Right atrium auricular region (tissue), 2 donors: Measurements from ENCODE around the gene TXNDC17. TPM values are rescaled to one million over a fixed set of nuclear protein-coding genes. Genes with fewer than 3 reads are reported as not detected.

Experiments
- DNase-seq: peaks from one replicate; pipeline ENCODE4 v3.0.0-alpha.2; 2019; ENCODE audit warnings: low spot score
- H3K27ac ChIP-seq, 2 donors: fragments of 200-600 bp; sonication (generic); 1 replicate in 1 of 2; 2 replicates in 1 of 2; pipeline ENCODE4 v1.5.1; 2016 to 2019
- H3K27me3 ChIP-seq, 2 donors: fragments of 200-600 bp; sonication (generic); one replicate each; pipeline versions ENCODE4 v1.5.1 to v1.6.0; 2017 to 2019
- H3K36me3 ChIP-seq: fragments of 200-600 bp; sonication (generic); one replicate; pipeline ENCODE4 v1.5.1; 2016
- H3K4me1 ChIP-seq, 2 donors: fragments of 200-600 bp; sonication (generic); one replicate each; pipeline versions ENCODE4 v1.5.1 to v1.6.0; 2017 to 2019
- H3K4me3 ChIP-seq, 2 donors: fragments of 200-600 bp; sonication (generic); 1 replicate in 1 of 2; 2 replicates in 1 of 2; pipeline ENCODE4 v1.5.1; 2017 to 2019; ENCODE audit warnings: mild to moderate bottlenecking in 1 of 2, moderate library complexity in 1 of 2
- H3K9me3 ChIP-seq, 2 donors: fragments of 200-600 bp; sonication (generic); one replicate each; pipeline ENCODE4 v1.5.1; 2019
- CTCF ChIP-seq, 2 donors: fragments of 200-600 bp; sonication (generic); IDR thresholded peaks; one replicate each; pipeline ENCODE4 v1.5.1; 2019; ENCODE audit warnings: antibody characterized with exemption in 2 of 2
- total RNA-seq, 2 donors: library from RNA; depleted of rRNA; stranded (reverse); fragments of >200 nt; gene quantifications; one replicate each; pipeline ENCODE4 v1.1.0, GENCODE V29; 2016

Gene TXNDC17
- total RNA-seq, 2 donors from 2014 or later, result 98.0 to 155 TPM

- H3K4me1 ChIP-seq, result no peaks in the 10 kb centered on the region
- H3K4me3 ChIP-seq, result no peak overlapping the region
- H3K9me3 ChIP-seq, result no peaks in the 10 kb centered on the region
- no peak overlapping the region for H3K27ac ChIP-seq
- DNase-seq, result no peak
- H3K36me3 ChIP-seq, result no peaks in the 10 kb centered on the region
- TF ChIP-seq CTCF (IDR thresholded peaks at IDR 0.05), result no peak
- no peaks in the 10 kb centered on the region for H3K27me3 ChIP-seq
These were observed 38.4 kb downstream of the TXNDC17 start for GRCh38 chr17:6679241-6679640.

GRCh38 chr17:6681176-6681575 lies 40.3 kb downstream of the TXNDC17 start:
- Histone ChIP-seq H3K4me3 (no peak overlapping the region), H3K27me3 (no peaks in the 10 kb centered on the region), H3K36me3 (no peaks in the 10 kb centered on the region), H3K27ac (no peak overlapping the region), H3K9me3 (no peaks in the 10 kb centered on the region), H3K4me1 (no peaks in the 10 kb centered on the region)
- DNase-seq, result no peak
- TF ChIP-seq CTCF (IDR thresholded peaks at IDR 0.05), result no peak

GRCh38 chr17:6681671-6682070 lies 40.8 kb downstream of the TXNDC17 start:
- Histone ChIP-seq H3K27me3 (no peaks in the 10 kb centered on the region), H3K9me3 (no peaks in the 10 kb centered on the region), H3K4me3 (no peak overlapping the region), H3K36me3 (no peaks in the 10 kb centered on the region), H3K27ac (no peak overlapping the region), H3K4me1 (no peaks in the 10 kb centered on the region)
- TF ChIP-seq CTCF (IDR thresholded peaks at IDR 0.05), result no peak
- no peak for DNase-seq

GRCh38 chr17:6682339-6682738 lies 41.5 kb downstream of the TXNDC17 start:
- Histone ChIP-seq H3K27me3 (no peaks in the 10 kb centered on the region), H3K36me3 (no peaks in the 10 kb centered on the region), H3K27ac (no peak overlapping the region), H3K4me3 (no peak overlapping the region), H3K4me1 (no peaks in the 10 kb centered on the region), H3K9me3 (no peaks in the 10 kb centered on the region)
- DNase-seq, result no peak
- no peak for TF ChIP-seq CTCF (IDR thresholded peaks at IDR 0.05)

GRCh38 chr17:6683081-6683684 lies 42.3 kb downstream of the TXNDC17 start:
- Histone ChIP-seq H3K27me3 (no peaks in the 10 kb centered on the region), H3K27ac (no peak overlapping the region), H3K36me3 (no peaks in the 10 kb centered on the region), H3K4me1 (no peaks in the 10 kb centered on the region), H3K4me3 (no peak overlapping the region), H3K9me3 (no peaks in the 10 kb centered on the region)
- no peak for TF ChIP-seq CTCF (IDR thresholded peaks at IDR 0.05)
- DNase-seq, result no peak
